Measurements from ENCODE around the gene RNF141.

The RNF141 gene

GRCh38 chr11:10502770-10503169, 38.2 kb downstream of the RNF141 start:
- intact Hi-C loops (cut with DNase I; ENCODE audit: low total_unique reads) = no loop called here
- Histone ChIP-seq H3K36me3 (peaks cover 0 to 35% (median 0%) of the 10 kb centered on the region in 3 donors), H3K27ac (no peak overlapping the region)

GRCh38 chr11:10502065-10502680, 38.8 kb downstream of the RNF141 start:
- TF ChIP-seq CTCF (IDR thresholded peaks at IDR 0.05) = no peak
- H3K27me3 ChIP-seq = no peaks in the 10 kb centered on the region
- intact Hi-C loops (cut with DNase I; ENCODE audit: low total_unique reads) = no loop called here
- no peak overlapping the region for H3K4me3 ChIP-seq
- peaks cover 0 to 41% (median 0%) of the 10 kb centered on the region in 3 donors for H3K36me3 ChIP-seq
- no peak overlapping the region for H3K27ac ChIP-seq
- no peaks in the 10 kb centered on the region for H3K4me1 ChIP-seq
- no peaks in the 10 kb centered on the region for H3K9me3 ChIP-seq
- DNase-seq = no peak

More at GRCh38 chr11:10502770-10503169, 38.2 kb downstream of the RNF141 start:
- no peak for TF ChIP-seq CTCF (IDR thresholded peaks at IDR 0.05)
- Histone ChIP-seq H3K27me3 (no peaks in the 10 kb centered on the region), H3K4me1 (no peaks in the 10 kb centered on the region), H3K9me3 (no peaks in the 10 kb centered on the region), H3K4me3 (no peak overlapping the region)
- no peak for DNase-seq

GRCh38 chr11:10500757-10501684, 40.0 kb downstream of the RNF141 start:
- H3K9me3 ChIP-seq = no peaks in the 10 kb centered on the region
- no peak overlapping the region for H3K27ac ChIP-seq
- peaks cover 0 to 48% (median 0%) of the 10 kb centered on the region in 3 donors for H3K36me3 ChIP-seq
- H3K27me3 ChIP-seq = no peaks in the 10 kb centered on the region
- no peak for TF ChIP-seq CTCF (IDR thresholded peaks at IDR 0.05)
- no peak overlapping the region for H3K4me3 ChIP-seq
- no peaks in the 10 kb centered on the region for H3K4me1 ChIP-seq
- intact Hi-C loops (cut with DNase I; ENCODE audit: low total_unique reads) = no loop called here
- DNase-seq = peak in 1 of 2 donors; percentile 32

GRCh38 chr11:10499874-10500601, 40.9 kb downstream of the RNF141 start:
- H3K36me3 ChIP-seq = peaks cover 0 to 56% (median 0%) of the 10 kb centered on the region in 3 donors
- peak in 1 of 2 donors; percentile 57 for DNase-seq
- intact Hi-C loops (cut with DNase I; ENCODE audit: low total_unique reads) = no loop called here
- TF ChIP-seq CTCF (IDR thresholded peaks at IDR 0.05) = no peak
- H3K27ac ChIP-seq = no peak overlapping the region
- H3K4me3 ChIP-seq = no peak overlapping the region
- no peaks in the 10 kb centered on the region for H3K9me3 ChIP-seq
- H3K27me3 ChIP-seq = no peaks in the 10 kb centered on the region
- no peaks in the 10 kb centered on the region for H3K4me1 ChIP-seq

- TF ChIP-seq CTCF (IDR thresholded peaks at IDR 0.05) = no peak
- intact Hi-C loops (cut with DNase I; ENCODE audit: low total_unique reads) = no loop called here
Measured at GRCh38 chr11:10499452-10499851, 41.5 kb downstream of the RNF141 start.

More at GRCh38 chr11:10499452-10499851, 41.5 kb downstream of the RNF141 start:
- peak; percentile 66 to 67 for DNase-seq
- no peaks in the 10 kb centered on the region for H3K4me1 ChIP-seq
- no peak overlapping the region for H3K27ac ChIP-seq
- H3K9me3 ChIP-seq = no peaks in the 10 kb centered on the region
- no peak overlapping the region for H3K4me3 ChIP-seq
- H3K36me3 ChIP-seq = peaks cover 0 to 62% (median 0%) of the 10 kb centered on the region in 3 donors
- H3K27me3 ChIP-seq = no peaks in the 10 kb centered on the region

Data from tibial artery (tissue), 4 donors.